ENCODE measurements around the gene RXRA.

GRCh38 chr9:134371731-134372130, 45.5 kb downstream of the RXRA start:
- TF ChIP-seq, protein P1, sequence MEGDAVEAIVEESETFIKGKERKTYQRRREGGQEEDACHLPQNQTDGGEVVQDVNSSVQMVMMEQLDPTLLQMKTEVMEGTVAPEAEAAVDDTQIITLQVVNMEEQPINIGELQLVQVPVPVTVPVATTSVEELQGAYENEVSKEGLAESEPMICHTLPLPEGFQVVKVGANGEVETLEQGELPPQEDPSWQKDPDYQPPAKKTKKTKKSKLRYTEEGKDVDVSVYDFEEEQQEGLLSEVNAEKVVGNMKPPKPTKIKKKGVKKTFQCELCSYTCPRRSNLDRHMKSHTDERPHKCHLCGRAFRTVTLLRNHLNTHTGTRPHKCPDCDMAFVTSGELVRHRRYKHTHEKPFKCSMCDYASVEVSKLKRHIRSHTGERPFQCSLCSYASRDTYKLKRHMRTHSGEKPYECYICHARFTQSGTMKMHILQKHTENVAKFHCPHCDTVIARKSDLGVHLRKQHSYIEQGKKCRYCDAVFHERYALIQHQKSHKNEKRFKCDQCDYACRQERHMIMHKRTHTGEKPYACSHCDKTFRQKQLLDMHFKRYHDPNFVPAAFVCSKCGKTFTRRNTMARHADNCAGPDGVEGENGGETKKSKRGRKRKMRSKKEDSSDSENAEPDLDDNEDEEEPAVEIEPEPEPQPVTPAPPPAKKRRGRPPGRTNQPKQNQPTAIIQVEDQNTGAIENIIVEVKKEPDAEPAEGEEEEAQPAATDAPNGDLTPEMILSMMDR (IDR thresholded peaks at IDR 0.05) = no peak
- TF ChIP-seq POLR2A (IDR thresholded peaks at IDR 0.05) = peak in 2 of 4 donors; percentile 30 to 76
